ENCODE data around the gene SERPINA1. TPM values are rescaled to one million over a fixed set of nuclear protein-coding genes. Genes with fewer than 3 reads are reported as not detected.

SERPINA1 gene
- total and polyA plus RNA-seq, 2 of the 13 experiments (the other 11 are each of a cell fraction or from before 2014, with no cell fraction given), result 3,266 to 11,015 TPM

DNA sequence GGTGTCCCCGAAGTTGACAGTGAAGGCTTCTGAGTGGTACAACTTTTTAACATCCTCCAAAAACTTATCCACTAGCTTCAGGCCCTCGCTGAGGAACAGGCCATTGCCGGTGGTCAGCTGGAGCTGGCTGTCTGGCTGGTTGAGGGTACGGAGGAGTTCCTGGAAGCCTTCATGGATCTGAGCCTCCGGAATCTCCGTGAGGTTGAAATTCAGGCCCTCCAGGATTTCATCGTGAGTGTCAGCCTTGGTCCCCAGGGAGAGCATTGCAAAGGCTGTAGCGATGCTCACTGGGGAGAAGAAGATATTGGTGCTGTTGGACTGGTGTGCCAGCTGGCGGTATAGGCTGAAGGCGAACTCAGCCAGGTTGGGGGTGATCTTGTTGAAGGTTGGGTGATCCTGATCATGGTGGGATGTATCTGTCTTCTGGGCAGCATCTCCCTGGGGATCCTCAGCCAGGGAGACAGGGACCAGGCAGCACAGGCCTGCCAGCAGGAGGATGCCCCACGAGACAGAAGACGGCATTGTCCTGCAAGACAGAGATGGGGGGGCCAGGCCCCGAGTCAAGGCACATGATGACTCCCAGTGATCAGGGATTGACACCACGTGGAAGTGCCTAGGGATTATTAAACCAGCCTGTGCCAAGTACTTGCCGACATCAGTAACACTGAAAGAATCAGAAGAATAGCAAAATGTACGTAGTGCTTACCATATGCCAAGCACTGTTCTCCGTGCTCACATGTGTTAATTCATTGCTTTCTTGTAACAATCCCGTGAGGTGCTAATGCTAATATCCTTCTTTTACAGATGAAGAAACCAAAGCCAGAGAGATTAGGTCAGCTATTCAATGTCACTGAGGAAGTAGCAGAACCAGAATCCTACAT, 5.4 kb downstream of the SERPINA1 start:
- intact Hi-C loops (cut with micrococcal nuclease; ENCODE audit: unreplicated experiment) (no loop called here), in situ Hi-C loops (cut with HindIII; ENCODE audit: extremely low pct_ligation_motif_present, low pct_unique_long_range_greater_than_20kb) (no loop called here)
- H3K79me2 ChIP-seq (ENCODE audit: insufficient read depth, low read length), result peaks cover 61% of the 10 kb centered on the region
- 0 out of 2 replicates have a peak overlapping the region, but pooled peaks have one; percentile 24 for H3K9ac ChIP-seq (ENCODE audit: insufficient read depth, low read depth, low read length)
- WGBS (ENCODE audit: low lambda C conversion rate), result 53% methylated on average over 10 of the region's 18 CpGs
- H3K4me3 ChIP-seq (replicated peaks in 1 of 3; ENCODE audit: insufficient read depth in 1 of 3, low read depth in 2 of 3, low read length in 3 of 3), result peak overlapping the region in 2 of 3 experiments; percentile 21 to 47; a peak in 4 of 6 replicates
- FAIRE-seq, result no peak
- no peak for ATAC-seq
- H3K4me1 ChIP-seq (ENCODE audit: insufficient read depth, low read length), result peaks cover 87% of the 10 kb centered on the region
- TSS peak; percentile 43 for BruUV-seq (replicated peaks)
- H4K20me1 ChIP-seq (ENCODE audit: insufficient read depth, low read length), result peaks cover 96% of the 10 kb centered on the region
- DNase-seq (ENCODE audit: low spot score), result no peak
- CTCF ChIA-PET (ENCODE audit: low intra/inter-chr PET ratio, low total read pairs), result no interaction called here
- no peaks in the 10 kb centered on the region for H3K9me3 ChIP-seq (ENCODE audit: low read length)
- H2AFZ ChIP-seq (ENCODE audit: low read length), result no peak overlapping the region
- H3K27ac ChIP-seq (ENCODE audit: extremely low read length, insufficient read depth, low read length), result peak overlapping the region; percentile 90
- POLR2A ChIA-PET, result interaction anchor here (0.8 to 6.5 kb wide), 9 partner anchors 7 to 103 kb away, joined by 3 to 88 read pairs (median 3); partner anchors contain the start of gene SERPINA6
- peaks cover 38 to 73% of the 10 kb centered on the region in 2 experiments for H3K36me3 ChIP-seq (replicated peaks in 1 of 2; ENCODE audit: control insufficient read depth in 1 of 2, insufficient read depth in 2 of 2, low read length in 2 of 2)
- no peaks in the 10 kb centered on the region; a peak in 1 of 5 replicates for H3K27me3 ChIP-seq (ENCODE audit: control insufficient read depth in 1 of 2, insufficient read depth in 2 of 2, low read length in 2 of 2)
- peak overlapping the region; percentile 96 for H3K4me2 ChIP-seq (ENCODE audit: low read depth, low read length)
- TF ChIP-seq, protein P1, sequence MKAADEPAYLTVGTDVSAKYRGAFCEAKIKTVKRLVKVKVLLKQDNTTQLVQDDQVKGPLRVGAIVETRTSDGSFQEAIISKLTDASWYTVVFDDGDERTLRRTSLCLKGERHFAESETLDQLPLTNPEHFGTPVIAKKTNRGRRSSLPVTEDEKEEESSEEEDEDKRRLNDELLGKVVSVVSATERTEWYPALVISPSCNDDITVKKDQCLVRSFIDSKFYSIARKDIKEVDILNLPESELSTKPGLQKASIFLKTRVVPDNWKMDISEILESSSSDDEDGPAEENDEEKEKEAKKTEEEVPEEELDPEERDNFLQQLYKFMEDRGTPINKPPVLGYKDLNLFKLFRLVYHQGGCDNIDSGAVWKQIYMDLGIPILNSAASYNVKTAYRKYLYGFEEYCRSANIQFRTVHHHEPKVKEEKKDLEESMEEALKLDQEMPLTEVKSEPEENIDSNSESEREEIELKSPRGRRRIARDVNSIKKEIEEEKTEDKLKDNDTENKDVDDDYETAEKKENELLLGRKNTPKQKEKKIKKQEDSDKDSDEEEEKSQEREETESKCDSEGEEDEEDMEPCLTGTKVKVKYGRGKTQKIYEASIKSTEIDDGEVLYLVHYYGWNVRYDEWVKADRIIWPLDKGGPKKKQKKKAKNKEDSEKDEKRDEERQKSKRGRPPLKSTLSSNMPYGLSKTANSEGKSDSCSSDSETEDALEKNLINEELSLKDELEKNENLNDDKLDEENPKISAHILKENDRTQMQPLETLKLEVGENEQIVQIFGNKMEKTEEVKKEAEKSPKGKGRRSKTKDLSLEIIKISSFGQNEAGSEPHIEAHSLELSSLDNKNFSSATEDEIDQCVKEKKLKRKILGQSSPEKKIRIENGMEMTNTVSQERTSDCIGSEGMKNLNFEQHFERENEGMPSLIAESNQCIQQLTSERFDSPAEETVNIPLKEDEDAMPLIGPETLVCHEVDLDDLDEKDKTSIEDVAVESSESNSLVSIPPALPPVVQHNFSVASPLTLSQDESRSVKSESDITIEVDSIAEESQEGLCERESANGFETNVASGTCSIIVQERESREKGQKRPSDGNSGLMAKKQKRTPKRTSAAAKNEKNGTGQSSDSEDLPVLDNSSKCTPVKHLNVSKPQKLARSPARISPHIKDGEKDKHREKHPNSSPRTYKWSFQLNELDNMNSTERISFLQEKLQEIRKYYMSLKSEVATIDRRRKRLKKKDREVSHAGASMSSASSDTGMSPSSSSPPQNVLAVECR (CRISPR knock-in tag; IDR thresholded peaks at IDR 0.05; ENCODE audit: borderline replicate concordance), result peak; percentile 61
- TF ChIP-seq, protein P2, sequence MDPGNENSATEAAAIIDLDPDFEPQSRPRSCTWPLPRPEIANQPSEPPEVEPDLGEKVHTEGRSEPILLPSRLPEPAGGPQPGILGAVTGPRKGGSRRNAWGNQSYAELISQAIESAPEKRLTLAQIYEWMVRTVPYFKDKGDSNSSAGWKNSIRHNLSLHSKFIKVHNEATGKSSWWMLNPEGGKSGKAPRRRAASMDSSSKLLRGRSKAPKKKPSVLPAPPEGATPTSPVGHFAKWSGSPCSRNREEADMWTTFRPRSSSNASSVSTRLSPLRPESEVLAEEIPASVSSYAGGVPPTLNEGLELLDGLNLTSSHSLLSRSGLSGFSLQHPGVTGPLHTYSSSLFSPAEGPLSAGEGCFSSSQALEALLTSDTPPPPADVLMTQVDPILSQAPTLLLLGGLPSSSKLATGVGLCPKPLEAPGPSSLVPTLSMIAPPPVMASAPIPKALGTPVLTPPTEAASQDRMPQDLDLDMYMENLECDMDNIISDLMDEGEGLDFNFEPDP (CRISPR knock-in tag; conservative IDR thresholded peaks at IDR 0.05), result 0 out of 2 replicates have a peak, but pooled peaks have one; percentile 52
- TF ChIP-seq, protein P3, sequence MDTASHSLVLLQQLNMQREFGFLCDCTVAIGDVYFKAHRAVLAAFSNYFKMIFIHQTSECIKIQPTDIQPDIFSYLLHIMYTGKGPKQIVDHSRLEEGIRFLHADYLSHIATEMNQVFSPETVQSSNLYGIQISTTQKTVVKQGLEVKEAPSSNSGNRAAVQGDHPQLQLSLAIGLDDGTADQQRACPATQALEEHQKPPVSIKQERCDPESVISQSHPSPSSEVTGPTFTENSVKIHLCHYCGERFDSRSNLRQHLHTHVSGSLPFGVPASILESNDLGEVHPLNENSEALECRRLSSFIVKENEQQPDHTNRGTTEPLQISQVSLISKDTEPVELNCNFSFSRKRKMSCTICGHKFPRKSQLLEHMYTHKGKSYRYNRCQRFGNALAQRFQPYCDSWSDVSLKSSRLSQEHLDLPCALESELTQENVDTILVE (CRISPR knock-in tag; IDR thresholded peaks at IDR 0.05), result 0 out of 2 replicates have a peak, but pooled peaks have one; percentile 26
- no peak for TF ChIP-seq ARHGAP35 (CRISPR knock-in tag; IDR thresholded peaks at IDR 0.05; ENCODE audit: borderline replicate concordance)
- TF ChIP-seq ZNF225 (CRISPR knock-in tag; IDR thresholded peaks at IDR 0.05), result 0 out of 2 replicates have a peak, but pooled peaks have one; percentile 69
- peak; percentile 84 for TF ChIP-seq POLR2G (IDR thresholded peaks at IDR 0.05; ENCODE audit: low read depth, low read length)
- TF ChIP-seq SRSF4 (IDR thresholded peaks at IDR 0.05; ENCODE audit: low read depth, low read length, poor library complexity, severe bottlenecking), result peak; percentile 94
- TF ChIP-seq, protein P4, sequence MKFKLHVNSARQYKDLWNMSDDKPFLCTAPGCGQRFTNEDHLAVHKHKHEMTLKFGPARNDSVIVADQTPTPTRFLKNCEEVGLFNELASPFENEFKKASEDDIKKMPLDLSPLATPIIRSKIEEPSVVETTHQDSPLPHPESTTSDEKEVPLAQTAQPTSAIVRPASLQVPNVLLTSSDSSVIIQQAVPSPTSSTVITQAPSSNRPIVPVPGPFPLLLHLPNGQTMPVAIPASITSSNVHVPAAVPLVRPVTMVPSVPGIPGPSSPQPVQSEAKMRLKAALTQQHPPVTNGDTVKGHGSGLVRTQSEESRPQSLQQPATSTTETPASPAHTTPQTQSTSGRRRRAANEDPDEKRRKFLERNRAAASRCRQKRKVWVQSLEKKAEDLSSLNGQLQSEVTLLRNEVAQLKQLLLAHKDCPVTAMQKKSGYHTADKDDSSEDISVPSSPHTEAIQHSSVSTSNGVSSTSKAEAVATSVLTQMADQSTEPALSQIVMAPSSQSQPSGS (CRISPR knock-in tag; IDR thresholded peaks at IDR 0.05), result no peak
- TF ChIP-seq ZSCAN29 (CRISPR knock-in tag; conservative IDR thresholded peaks at IDR 0.05), result no peak
- no peak for TF ChIP-seq RXRA (CRISPR knock-in tag; IDR thresholded peaks at IDR 0.05)
- 0 out of 2 replicates have a peak, but pooled peaks have one; percentile 27 for TF ChIP-seq ZNF563 (CRISPR knock-in tag; IDR thresholded peaks at IDR 0.05)
- TF ChIP-seq NPAS2 (CRISPR knock-in tag; IDR thresholded peaks at IDR 0.05; ENCODE audit: borderline replicate concordance), result no peak
- TF ChIP-seq HDAC2 (CRISPR knock-in tag; IDR thresholded peaks at IDR 0.05), result no peak
- no peak for TF ChIP-seq ZNF839 (CRISPR knock-in tag; IDR thresholded peaks at IDR 0.05; ENCODE audit: borderline replicate concordance)
